Hypothalamus (tissue), 51 donors: ENCODE data around the gene IGFBP6.
A peak's percentile ranks its signal among the peaks of the same experiment; 100 is the strongest.

Experiments used
- DNase-seq, 51 donors: peaks; one replicate each; lab custom pipeline; 2025; lab: John Stamatoyannopoulos, UW

IGFBP6 gene

DNA sequence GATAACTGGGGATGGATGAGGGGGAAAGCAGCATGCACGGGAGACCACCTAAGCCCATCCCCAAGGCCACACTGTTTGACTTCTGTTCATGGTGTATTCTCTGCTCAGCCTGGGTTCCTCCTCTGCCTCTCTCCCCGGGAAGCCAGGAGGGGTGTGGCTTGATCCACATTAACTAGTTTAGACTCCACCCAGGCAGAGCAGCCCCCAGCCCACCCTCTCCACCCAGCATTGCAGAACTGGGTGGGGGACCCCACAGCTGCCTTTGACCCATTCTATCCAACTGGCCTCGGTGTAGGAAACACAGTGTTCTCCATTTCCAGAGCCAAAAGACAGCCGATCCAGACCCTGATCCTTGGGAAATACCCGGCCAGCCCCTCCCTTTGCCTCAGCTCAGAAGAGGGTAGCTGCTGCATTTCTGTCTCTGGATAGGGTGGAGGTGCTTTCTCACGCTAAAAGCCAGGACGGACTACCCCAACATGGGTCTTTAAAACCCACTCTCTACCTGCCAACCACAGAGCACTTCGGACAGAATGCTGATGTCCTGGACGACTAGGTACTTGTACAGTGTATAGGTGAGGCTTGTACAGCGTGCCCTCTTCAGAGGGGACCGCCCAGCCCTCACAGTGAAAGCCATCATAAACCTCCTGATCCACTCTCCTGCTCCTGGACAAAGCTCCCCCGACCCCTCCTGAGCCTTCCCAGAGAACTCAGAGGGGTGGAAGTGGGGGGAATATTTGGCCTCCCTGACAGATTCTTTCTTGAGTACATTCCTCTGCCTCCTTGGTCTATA, 27.7 kb upstream of the IGFBP6 start:
- DNase-seq, result no peak

DNA sequence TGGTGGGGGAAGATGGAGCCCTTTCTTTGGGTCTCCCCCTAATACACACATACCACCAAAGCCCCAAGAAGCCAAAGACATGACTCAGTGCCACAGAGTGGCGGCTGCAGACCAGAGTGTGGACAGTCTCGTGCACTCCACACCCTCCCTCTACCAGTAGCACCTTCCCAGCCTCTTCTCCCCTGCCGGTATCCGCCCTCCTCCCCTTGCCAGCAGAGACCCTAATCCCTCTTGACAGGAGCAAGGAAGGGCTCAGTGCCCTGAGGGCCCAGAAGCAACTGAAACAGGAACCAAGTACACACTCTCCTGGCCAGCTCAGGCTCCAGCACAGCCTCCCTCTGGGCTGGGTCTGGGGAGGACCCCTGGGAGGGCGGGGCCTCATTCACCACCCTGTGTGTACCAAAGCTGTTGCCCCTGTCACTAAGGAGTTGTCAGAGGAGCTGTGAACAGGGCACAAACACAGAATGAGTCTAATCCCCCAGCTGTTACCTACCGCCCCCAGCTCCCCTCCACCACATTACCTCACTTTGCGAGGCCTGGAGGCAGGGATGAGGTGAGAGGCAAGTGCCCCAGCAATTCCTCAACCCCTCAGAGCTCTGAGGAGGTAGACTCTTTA, 26.5 kb upstream of the IGFBP6 start:
- no peak for DNase-seq

DNA sequence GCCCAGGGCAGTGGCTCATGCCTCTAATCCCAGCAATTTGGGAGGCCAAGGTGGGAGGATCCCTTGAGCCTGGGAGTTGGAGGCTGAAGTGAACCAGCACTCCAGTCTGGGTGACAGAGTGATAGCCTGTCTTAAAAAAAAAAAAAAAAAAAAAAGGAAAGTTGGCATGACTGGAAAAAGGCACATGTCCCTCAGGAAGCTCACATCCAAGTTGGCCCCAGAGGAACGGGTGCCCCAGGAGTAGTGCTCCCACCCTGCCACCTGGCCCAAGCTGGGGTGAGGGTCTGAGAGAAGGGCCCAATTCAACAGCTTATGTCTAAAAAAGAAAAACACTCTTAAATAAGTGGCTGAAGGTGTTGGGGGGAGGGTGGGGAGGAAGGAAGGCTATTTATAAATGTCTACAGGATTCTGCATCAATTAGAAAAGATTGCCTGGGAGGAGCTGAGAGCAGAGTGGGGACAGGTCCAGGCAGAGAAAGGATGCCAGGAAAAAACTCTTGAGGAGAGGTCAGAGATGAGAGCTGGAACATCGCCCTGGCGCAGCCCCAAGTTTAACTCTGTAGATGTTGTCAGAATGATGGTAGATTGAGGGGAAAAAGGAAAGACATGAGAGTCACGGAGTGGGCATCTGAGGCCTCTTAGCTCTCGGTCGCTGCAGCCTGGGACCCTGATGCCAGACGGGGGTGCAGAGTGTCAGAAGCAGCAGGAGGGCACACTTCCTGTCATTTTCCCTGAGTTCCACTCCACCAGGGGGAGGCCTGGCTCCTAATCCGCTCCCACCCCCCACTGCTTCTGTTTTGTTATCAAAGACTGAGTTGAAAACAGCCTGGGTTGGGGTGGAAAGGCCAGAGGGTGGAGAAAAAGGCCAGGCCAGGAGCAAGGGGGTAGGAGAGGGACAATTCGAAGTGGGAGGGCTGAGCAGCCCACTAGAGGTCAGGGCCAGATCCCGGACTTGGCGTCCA, 25.6 kb upstream of the IGFBP6 start:
- no peak for DNase-seq

DNA sequence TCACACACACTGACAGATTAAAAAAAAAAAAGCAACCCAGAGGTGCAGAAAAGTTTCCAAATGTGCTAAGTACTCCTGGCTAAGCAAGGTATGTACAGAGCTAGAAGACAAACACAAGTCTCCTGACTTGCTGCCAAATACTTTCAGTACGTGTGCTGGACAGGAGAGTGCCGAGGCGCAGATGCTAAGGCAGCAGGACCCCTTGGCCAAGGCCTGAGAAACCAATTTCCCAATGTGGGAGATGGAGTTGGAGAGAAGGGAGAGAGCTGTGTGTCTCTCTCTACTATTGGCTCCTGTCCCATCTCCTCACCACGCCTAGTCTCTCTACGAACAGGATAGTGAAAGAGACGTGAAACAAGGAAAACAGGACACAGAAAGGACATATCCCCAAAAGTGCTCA, 23.6 kb upstream of the IGFBP6 start:
- DNase-seq, result no peak

DNA sequence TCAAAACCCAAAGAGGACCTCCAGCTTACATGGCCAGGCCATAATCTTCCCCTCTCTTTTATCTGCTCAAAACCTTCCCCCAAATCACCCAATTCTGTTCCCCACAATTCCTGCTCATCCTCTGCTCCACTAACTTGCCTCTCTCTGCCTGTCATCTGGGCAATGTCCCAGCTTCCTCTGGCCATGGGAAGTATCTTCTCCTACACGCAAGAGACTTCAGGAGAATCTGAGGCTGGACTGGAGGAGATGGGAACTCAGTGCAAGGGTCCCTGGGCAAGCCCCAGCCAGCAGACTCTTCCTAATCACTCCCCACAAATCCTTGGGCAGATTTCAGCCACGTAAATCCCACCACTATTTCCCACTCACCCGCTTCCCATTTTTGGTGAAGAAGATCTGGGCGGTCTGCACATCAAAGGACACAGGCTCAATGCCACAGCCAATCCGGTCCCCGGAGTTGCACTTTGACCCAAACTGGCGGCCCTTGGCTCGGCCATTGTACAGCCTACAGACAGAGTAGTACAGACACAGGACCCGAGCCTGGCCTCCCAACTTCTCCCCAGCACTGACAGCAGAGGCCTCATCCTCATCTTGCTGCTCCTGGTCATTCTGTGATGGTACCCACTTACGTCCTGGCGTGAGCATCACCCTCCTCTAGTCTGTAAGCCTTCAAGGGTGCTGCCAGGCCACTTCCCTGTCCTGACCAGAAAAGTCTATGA, 23.0 kb upstream of the IGFBP6 start:
- DNase-seq, result no peak

DNA sequence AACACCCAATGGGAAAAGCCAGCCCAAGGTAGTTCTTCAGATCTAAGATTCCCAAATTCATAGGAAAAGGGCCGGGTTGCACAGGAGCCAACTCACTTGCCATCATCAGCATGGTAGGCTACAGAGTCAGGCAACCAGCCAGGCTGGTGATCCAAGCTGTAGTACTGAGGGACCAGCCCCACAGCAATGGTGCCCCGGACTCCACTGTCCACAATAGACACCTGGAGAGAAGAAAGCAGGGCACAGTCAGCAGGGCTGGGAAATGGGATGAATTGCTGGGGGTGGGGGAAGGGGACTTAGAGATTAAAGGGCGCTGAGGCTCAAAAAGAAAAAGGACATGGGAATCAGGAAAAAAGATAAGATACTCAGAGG, 22.5 kb upstream of the IGFBP6 start:
- no peak for DNase-seq

DNA sequence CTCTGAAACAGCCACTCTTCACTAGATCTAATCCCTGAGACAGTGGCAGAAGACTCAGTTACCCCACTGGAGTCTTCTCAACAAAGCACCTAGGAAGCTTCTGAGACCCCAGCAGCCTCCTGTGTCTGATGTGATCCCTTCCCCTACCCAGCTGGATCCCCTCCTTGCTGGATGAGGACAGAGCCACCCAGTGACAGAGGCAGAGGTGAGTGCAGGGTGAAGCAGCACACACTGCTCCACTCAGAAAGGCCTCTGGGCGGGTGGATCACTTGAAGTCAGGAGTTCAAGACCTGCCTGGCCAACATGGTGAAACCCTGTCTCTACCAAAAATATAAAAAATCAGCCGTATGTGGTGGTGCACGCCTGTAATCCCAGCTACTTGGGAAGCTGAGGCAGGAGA, 21.0 kb upstream of the IGFBP6 start:
- DNase-seq, result no peak

DNA sequence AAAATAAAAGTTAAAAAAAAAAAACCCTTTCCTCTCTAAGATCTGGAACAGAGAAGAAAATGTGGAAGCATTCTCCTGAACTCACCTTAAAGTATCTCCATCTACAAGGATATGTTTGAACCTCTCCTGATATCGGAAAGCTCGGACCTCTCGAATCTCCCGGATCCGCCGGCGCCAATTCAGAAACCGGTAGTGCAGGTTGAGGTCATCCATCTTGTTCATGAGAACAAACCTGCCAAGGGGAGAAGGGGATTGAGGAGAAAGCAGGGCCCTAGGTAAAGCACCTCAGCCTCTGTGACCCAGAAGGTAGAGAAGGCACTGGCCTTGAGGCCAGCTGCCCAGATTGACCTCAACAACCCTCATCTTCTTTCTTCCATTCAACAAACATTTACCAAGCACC, 20.4 kb upstream of the IGFBP6 start:
- DNase-seq, result no peak

DNA sequence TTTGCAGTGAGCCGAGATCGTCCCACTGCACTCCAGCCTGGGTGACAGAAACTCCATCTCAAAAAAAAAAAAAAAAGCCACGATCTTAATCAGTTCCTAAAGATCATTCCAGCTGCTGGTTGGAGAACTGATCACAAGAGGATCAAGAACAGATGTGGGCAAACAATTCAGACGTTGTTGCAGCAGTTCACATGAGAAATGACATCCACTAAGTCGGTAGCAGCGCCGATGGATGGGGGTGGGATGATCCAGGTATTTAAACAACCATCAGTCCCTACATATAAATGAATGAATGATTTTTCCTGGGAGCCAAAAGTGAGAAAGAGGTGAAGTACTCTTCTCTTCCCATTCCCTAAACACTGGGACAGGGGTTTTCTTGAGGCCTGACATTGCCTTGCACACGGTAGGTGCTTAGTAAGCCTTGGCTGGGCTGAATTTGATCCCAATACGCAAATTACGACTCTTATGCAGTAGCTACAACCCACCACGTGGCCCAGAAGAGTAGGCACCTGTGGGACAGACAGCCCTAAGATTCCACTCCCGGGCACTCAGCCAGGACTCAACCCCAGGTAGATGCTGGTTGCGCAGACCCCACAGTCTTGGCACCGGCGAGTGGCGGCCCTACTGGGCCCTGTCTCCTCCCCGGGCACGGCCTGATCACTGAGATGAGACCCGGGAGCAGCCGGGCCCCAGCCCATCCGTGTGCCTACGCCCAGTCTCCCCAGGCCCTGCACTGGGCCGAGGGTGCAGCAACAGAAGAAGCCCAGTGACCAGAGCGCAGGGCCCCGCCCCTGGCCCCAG, 18.8 kb upstream of the IGFBP6 start:
- peak in 8 of 51 donors; percentile 54 to 77 (median 67) for DNase-seq

DNA sequence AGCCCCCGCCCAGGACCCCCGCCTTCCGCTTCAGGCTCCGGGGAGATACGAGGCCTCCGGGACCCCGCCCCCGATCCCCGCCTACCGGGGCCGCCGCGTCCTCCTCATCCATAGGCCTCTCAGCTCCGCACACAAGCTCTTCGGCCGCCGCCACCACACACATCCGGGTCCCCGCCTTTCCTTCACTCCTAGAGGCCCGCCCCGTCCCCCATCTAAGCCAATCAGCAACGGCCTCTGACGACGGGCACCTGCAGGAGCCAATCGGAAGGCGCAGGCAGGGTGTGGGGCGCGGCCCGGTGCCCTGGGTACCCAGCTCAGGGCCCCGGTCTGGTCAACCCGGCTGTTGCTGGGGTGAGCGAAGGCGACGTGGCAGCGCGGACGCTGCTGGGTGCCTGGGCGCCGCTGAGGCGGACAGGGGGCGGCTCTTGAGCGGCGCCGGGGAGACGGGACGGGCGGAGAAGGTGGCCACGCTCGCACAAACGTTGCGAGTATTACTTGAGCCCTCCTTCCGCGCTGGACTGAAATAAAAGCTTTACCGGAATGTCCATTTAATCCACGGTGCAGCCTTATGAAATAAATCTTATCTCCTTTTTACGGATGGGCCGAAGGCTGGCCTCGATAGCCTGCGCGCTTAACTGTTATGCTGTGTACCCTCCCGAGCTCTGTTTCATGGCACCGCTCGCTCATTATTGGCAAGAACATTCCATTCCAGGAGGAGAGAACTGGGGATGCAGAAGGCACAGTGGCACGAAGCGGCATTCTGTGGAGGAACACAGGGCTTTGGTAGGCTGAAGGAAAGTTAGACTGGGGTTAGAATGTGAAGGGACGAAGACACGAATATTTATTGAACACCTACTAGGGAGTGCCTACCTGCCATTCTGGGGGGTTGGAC, 18.0 kb upstream of the IGFBP6 start, which contains the start of gene SPRYD3:
Gene SPRYD3 (minus strand): TSS at position 165 of the 892 bp plus-strand sequence. CDS start 57 bp downstream, at position 108.
- peak; percentile 87 to 99 (median 96) for DNase-seq

DNA sequence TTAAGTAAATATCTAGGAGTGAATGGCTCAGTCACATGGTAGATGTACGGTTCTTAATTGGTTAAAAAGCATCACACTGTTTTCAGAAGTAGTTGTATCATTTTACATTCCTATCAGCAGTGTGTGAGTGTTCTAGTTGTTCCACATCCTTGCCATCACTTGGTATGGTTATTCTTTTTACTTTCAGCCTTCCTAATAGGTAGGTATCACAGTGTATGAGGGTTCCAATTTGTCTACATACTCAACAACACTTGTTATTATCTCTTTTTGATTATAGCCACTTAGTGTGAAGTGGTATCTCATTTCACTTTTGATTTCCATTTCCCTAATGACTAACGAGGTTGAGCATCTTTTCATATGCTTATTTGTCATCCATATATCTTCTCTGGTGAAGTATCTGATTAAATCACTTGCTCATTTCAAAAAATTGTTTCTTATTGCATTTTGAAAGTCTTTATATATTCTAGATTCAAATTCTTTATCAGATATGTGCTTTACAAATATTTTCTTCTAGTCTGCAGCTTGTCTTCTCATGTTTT, 14.8 kb upstream of the IGFBP6 start:
- DNase-seq, result no peak

DNA sequence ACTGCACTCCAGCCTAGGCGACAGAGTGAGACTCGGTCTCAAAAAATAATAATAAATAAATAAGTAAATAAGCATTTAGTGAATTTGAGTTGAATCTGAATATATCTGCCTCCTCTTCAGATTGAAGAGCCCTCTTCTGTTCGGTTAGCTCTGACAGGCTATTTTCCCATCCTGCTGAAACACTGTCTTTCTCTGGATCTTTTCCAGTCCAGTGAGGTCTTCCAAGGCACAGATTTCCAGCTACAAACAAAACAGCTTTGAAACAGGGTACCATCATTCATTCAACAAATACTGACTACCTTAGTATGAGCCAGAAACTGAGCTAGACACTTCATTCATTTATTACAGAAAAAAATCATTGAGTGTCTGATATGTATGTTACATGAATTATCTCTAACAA, 11.1 kb upstream of the IGFBP6 start:
- DNase-seq, result no peak

DNA sequence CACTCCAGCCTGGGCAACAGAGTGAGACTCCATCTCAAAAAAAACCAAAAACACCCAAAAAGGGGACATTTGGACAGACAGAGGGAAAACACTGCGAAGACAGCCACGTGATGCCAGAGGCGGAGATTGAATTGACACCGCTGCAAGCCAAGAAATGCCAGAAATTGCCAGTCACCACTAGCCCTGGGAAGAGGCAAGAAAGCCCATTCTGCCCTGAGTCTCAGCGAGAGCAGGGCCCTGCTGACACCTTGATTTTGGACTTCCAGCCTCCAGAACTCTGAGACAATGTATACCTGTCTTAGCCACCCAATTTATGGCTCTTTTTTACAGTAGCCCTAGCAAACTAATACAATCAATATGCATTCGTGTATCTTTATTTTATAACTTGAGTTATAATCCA, 7.4 kb upstream of the IGFBP6 start:
- DNase-seq, result no peak

DNA sequence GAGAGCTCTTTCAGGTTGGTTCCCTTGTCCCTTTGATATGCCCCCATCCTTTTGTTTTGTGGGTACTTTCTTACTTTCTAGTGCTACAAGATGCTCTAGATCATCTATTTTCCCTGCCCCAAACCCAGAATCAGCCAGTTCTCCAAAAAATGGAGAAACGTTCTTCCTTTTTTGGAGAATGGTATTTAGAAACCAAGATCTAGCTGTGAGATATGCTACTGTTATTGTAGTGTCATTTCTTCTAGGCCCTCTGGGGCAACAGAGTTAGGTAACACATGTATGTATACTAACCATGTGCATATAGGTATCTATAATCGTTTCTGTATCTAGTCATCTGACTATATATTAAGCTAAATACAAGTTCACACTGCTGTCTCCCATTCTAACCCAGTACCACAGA, 6.9 kb upstream of the IGFBP6 start:
- no peak for DNase-seq

DNA sequence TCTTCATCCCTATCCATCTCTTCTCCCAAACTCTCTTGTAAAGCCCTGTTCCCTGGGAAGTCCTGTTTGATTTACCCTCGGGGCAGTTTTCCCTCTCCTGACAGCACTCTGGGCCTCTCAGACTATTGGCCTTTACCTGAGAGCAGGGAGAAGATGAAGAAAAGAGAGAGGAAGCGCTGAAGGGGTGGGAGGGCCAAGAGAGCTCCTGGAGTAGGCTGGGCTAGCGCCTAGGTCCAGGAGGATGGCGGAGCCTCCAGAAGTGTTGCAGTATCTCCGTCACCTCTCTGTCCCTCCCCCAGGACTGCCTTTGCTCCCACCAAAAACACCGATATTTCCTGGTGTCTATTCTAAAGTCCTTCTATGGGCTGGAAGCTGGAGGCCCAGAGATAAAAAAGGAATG, 5.7 kb upstream of the IGFBP6 start:
- DNase-seq, result no peak

DNA sequence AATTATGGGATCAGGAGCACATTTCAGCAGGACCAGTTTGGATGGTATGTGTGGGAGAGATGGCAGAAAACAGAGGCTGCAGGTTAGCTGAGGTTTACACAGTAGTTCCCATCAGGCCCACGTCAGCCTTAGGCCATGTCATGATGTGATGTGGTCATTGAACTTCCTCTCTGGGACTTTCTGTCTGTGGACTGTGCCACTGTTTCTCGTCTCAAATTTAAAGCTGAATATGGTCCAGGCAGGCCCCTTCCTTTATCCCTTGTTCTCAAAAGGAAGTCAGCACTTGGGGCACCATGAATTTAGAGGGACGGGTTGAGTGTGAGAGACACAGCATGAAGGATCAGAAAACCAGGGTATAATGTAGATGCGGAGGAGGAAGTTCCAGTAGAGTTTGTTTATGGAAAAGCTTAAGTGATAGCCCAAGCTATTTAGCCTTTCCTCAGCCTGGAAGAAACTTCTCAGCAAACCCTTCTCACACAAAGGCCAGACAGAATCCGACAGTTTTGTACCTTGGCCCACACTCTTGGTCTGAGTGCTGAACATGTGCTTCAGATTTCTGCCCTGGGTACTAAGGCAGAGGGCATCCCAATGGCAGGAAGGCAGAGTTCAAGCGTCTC, 3.6 kb upstream of the IGFBP6 start:
- no peak for DNase-seq

DNA sequence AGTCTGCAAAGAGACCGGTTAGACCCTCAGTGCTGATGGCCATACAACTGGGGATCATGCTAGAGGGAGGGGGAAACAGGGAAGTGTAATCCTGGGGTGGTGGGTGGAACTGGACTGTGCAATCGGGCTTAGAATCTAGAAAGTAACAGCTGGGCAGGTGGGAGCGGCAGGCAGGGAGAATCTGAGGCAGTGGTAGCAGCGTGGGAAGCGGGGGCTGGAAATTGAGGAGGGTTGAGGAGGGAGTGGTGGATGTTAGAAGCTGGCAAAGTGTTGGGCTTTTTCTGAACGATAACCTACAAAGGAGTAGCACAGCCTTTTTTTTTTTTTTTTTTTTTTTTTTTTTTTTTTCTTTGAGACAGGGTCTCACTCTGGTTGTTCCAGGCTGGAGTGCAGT, 3.1 kb upstream of the IGFBP6 start:
- DNase-seq, result no peak
